Measurements from ENCODE around the gene TRPC5OS. TPM values are rescaled to one million over a fixed set of nuclear protein-coding genes. Genes with fewer than 3 reads are reported as not detected.

TRPC5OS gene
- total and polyA plus RNA-seq, 2 of the 8 experiments (the other 6 are each of a cell fraction or from before 2014, with no cell fraction given) = not detected

DNA sequence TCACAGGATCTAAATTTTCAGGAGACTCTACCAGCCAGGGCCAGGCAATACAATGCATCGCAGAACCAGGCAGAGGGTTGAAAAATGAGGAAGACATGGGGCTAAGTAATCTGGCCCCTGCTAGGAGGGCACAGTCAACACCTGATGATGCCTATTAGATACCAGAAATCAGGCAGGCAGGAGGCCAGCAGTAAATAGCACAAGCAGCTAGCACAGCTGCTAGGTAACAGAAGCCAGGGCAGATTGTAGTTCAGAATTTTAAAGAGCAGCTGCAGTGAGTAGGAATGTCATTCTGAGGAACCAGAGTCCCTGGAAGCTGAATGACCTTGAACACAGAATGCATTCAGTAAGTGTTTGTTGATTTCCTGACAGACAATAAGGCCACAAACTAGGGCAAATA, 38.8 kb upstream of the TRPC5OS start (continued):
- no peak for TF ChIP-seq BACH1 (IDR thresholded peaks at IDR 0.05; ENCODE audit: low read length)
- TF ChIP-seq SIN3A (conservative IDR thresholded peaks at IDR 0.05 in 1 of 2, IDR thresholded peaks at IDR 0.05 in 1 of 2; ENCODE audit: low read depth in 1 of 2, low read length in 2 of 2) = no peak
